OCI-LY7 (cell line): ENCODE results near the gene NTM.

Experiments
- EZH2phosphoT487 ChIP-seq: fragments of 200-600 bp; sonication (generic); IDR thresholded peaks from 2 replicates; pipeline ENCODE4 v1.6.1; 2018; ENCODE audit warnings: low read depth, borderline replicate concordance, mild to moderate bottlenecking, mixed run types, antibody characterized with exemption, low read length, moderate library complexity, mixed read lengths
- TF ChIP-seq, protein P1 (sequence below): fragments of 200-600 bp; sonication (generic); conservative IDR thresholded peaks from 2 replicates; pipeline ENCODE4 v1.5.1; 2014; ENCODE audit warnings: mild to moderate bottlenecking, antibody characterized with exemption, low read length, moderate library complexity, mixed read lengths

DNA sequence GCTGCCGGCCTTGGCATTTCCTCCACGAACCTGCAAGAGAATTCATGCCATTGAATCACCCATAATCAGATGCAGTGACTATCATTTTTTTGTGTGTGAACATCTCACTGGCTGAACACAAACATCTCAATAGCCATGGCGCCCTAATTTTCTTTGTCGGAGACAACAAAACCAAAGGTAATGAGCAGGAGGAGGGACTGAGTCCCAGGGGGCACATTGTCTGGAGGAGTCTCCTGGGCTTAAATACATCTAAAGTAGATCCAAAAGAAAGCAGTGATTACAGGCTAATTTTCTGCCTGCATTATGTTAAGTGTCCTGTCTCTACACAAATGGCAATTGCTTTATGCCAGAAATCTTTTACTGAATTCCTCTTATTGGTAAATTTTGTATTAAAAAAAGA lies 113.5 kb downstream of the NTM start:
- TF ChIP-seq, protein P1, sequence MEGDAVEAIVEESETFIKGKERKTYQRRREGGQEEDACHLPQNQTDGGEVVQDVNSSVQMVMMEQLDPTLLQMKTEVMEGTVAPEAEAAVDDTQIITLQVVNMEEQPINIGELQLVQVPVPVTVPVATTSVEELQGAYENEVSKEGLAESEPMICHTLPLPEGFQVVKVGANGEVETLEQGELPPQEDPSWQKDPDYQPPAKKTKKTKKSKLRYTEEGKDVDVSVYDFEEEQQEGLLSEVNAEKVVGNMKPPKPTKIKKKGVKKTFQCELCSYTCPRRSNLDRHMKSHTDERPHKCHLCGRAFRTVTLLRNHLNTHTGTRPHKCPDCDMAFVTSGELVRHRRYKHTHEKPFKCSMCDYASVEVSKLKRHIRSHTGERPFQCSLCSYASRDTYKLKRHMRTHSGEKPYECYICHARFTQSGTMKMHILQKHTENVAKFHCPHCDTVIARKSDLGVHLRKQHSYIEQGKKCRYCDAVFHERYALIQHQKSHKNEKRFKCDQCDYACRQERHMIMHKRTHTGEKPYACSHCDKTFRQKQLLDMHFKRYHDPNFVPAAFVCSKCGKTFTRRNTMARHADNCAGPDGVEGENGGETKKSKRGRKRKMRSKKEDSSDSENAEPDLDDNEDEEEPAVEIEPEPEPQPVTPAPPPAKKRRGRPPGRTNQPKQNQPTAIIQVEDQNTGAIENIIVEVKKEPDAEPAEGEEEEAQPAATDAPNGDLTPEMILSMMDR = no peak
- TF ChIP-seq EZH2phosphoT487 = no peak
